Trophoblast cell (in vitro differentiated cells and primary cell): ENCODE measurements around the gene ARL8A.

Experiments used
- DNase-seq, 2 donors: peaks; one replicate each; pipeline ENCODE4 v3.0.0-alpha.2; 2016
- H2AFZ ChIP-seq: 2 replicates; pipeline ENCODE4 v1.6.1; 2013; ENCODE audit warnings: low read length, moderate library complexity, mild to moderate bottlenecking; ENCODE audit not compliant: insufficient read depth, poor library complexity
- H2AK5ac ChIP-seq: 2 replicates; pipeline ENCODE4 v1.6.1; 2013; ENCODE audit warnings: mild to moderate bottlenecking, low read length
- H2BK120ac ChIP-seq: 2 replicates; pipeline ENCODE4 v1.6.1; 2013; ENCODE audit warnings: low read length, mild to moderate bottlenecking, moderate library complexity; ENCODE audit not compliant: insufficient read depth, poor library complexity
- H2BK12ac ChIP-seq: 2 replicates; pipeline ENCODE4 v1.6.1; 2013; ENCODE audit warnings: mild to moderate bottlenecking, low read length, moderate library complexity
- H2BK5ac ChIP-seq: 2 replicates; pipeline ENCODE4 v1.6.1; 2013; ENCODE audit warnings: low read length, low read depth, moderate library complexity, mild to moderate bottlenecking; ENCODE audit not compliant: poor library complexity
- H3K14ac ChIP-seq: 2 replicates; pipeline ENCODE4 v1.6.1; 2013; ENCODE audit warnings: mild to moderate bottlenecking, low read length
- H3K18ac ChIP-seq: 2 replicates; pipeline ENCODE4 v1.6.1; 2013; ENCODE audit warnings: mild to moderate bottlenecking, low read length
- H3K23ac ChIP-seq: 2 replicates; pipeline ENCODE4 v1.6.1; 2013; ENCODE audit warnings: low read length
- H3K27ac ChIP-seq: 2 replicates; pipeline ENCODE4 v1.5.1; 2013; ENCODE audit warnings: low read depth, mild to moderate bottlenecking, inconsistent platforms, low read length, moderate library complexity
- H3K27me3 ChIP-seq: 2 replicates; pipeline ENCODE4 v1.6.1; 2013; ENCODE audit warnings: inconsistent platforms, mild to moderate bottlenecking, low read length, moderate library complexity; ENCODE audit not compliant: insufficient read depth
- H3K36me3 ChIP-seq, 2 experiments: 1 replicate in 1 of 2; 2 replicates in 1 of 2; pipeline ENCODE4 v1.6.1; 2013; ENCODE audit warnings: low read length in 2 of 2, mild to moderate bottlenecking in 2 of 2, moderate library complexity in 1 of 2; ENCODE audit not compliant: insufficient read depth in 2 of 2, control insufficient read depth in 1 of 2
- H3K4ac ChIP-seq: 2 replicates; pipeline ENCODE4 v1.6.1; 2013; ENCODE audit warnings: low read depth, mild to moderate bottlenecking, low read length, moderate library complexity
- H3K4me1 ChIP-seq, 2 experiments: 1 replicate in 1 of 2; 2 replicates in 1 of 2; pipeline ENCODE4 v1.6.1; 2013; ENCODE audit warnings: low read length in 2 of 2, mild to moderate bottlenecking in 2 of 2, moderate library complexity in 1 of 2; ENCODE audit not compliant: insufficient read depth in 2 of 2, control insufficient read depth in 1 of 2
- H3K4me2 ChIP-seq: 2 replicates; pipeline ENCODE4 v1.6.1; 2013; ENCODE audit warnings: inconsistent platforms, mild to moderate bottlenecking, low read length, moderate library complexity
- H3K4me3 ChIP-seq: 2 replicates; pipeline ENCODE4 v1.5.1; 2013; ENCODE audit warnings: mild to moderate bottlenecking, low read depth, low read length, inconsistent platforms
- H3K79me1 ChIP-seq: one replicate; pipeline ENCODE4 v1.6.1; 2013; ENCODE audit warnings: low read length
- H3K79me2 ChIP-seq: 2 replicates; pipeline ENCODE4 v1.6.1; 2013; ENCODE audit warnings: low read length, mild to moderate bottlenecking; ENCODE audit not compliant: control insufficient read depth, insufficient read depth, poor library complexity
- H3K9ac ChIP-seq: 2 replicates; pipeline ENCODE4 v1.6.1; 2013; ENCODE audit warnings: mild to moderate bottlenecking, low read length
- H3K9me3 ChIP-seq: 2 replicates; pipeline ENCODE4 v1.6.1; 2013; ENCODE audit warnings: low read depth, mild to moderate bottlenecking, control low read depth, inconsistent platforms, low read length; ENCODE audit not compliant: insufficient read depth
- H4K12ac ChIP-seq: 2 replicates; pipeline ENCODE4 v1.6.1; 2013; ENCODE audit warnings: low read depth, mild to moderate bottlenecking, low read length, moderate library complexity
- H4K8ac ChIP-seq: 2 replicates; pipeline ENCODE4 v1.6.1; 2013; ENCODE audit warnings: low read depth, mild to moderate bottlenecking, low read length, moderate library complexity
- H4K91ac ChIP-seq: one replicate; pipeline ENCODE4 v1.6.1; 2013; ENCODE audit warnings: low read depth, mild to moderate bottlenecking, low read length, moderate library complexity
- WGBS: extraction: QIAGEN DNeasy Blood & Tissue Kit; methylation state at CpG from one replicate; pipeline ENCODE4 v1.1.7; 2013; ENCODE audit warnings: missing lambda C conversion rate; ENCODE audit not compliant: insufficient read length, insufficient coverage; ENCODE audit errors: extremely low coverage; 5-methylcytosine and 5-hydroxymethylcytosine counted together

The ARL8A gene

DNA sequence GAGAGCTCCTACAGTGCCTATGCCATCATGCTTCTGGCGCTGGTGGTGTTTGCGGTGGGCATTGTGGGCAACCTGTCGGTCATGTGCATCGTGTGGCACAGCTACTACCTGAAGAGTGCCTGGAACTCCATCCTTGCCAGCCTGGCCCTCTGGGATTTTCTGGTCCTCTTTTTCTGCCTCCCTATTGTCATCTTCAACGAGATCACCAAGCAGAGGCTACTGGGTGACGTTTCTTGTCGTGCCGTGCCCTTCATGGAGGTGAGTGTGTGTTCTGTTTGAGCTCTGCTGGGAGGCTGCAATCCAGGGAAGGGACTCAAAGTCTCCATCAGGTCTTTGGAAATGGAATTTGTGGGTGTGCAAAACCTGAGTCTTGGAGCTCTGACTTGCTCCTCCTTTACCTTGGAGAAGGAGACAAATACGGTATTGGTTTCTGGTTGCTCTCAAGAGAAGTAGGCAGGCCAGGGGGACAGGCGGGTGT is 21.2 kb downstream of the ARL8A start:
- no CpG with 5 or more reads among the region's 10 CpGs for WGBS
- Histone ChIP-seq H4K8ac (no peak overlapping the region), H3K27ac (no peak overlapping the region), H3K23ac (no peak overlapping the region), H3K9ac (no peak overlapping the region), H3K79me1 (no peaks in the 10 kb centered on the region), H3K18ac (no peak overlapping the region), H3K9me3 (peaks cover 1% of the 10 kb centered on the region), H2BK120ac (no peak overlapping the region), H3K4me3 (no peak overlapping the region), H2AK5ac (no peak overlapping the region), H4K91ac (no peak overlapping the region), H3K14ac (no peak overlapping the region), H3K4me1 (peaks cover 3 to 6% of the 10 kb centered on the region in 2 experiments), H4K12ac (no peak overlapping the region), H3K27me3 (no peaks in the 10 kb centered on the region), H2BK12ac (no peak overlapping the region), H2BK5ac (no peak overlapping the region), H3K4me2 (no peak overlapping the region), H3K36me3 (no peaks in the 10 kb centered on the region), H3K79me2 (no peaks in the 10 kb centered on the region), H2AFZ (no peak overlapping the region), H3K4ac (no peak overlapping the region)
- DNase-seq = no peak

DNA sequence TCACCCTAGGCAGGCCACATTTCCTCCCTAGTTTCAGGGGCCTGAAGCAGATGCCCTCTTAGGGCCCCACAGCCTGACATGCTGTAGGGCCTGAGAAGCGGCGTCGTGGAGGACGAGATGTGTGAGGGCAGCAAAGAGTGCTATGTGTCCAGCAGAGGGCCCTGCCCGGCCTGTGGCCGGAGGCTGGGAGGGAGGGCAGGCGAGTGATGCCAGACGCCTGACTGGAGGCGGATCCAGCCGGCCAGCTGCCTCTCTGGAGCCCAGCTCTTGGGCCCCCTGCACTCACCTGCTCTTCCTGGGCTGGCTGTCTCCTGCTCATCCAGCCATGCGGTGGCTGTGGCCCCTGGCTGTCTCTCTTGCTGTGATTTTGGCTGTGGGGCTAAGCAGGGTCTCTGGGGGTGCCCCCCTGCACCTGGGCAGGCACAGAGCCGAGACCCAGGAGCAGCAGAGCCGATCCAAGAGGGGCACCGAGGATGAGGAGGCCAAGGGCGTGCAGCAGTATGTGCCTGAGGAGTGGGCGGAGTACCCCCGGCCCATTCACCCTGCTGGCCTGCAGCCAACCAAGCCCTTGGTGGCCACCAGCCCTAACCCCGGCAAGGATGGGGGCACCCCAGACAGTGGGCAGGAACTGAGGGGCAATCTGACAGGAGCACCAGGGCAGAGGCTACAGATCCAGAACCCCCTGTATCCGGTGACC is 21.8 kb downstream of the ARL8A start, which contains the start of gene GPR37L1:
Gene GPR37L1 (plus strand): TSS at position 279 of the 697 bp plus-strand sequence. CDS start 47 bp downstream, at position 326.
- H3K9me3 ChIP-seq = no peaks in the 10 kb centered on the region
- H3K79me2 ChIP-seq = no peaks in the 10 kb centered on the region
- H3K27ac ChIP-seq = no peak within 1 kb of the TSS
- no peaks in the 10 kb centered on the region for H3K79me1 ChIP-seq
- H2BK5ac ChIP-seq = no peak within 1 kb of the TSS
- H2BK12ac ChIP-seq = no peak within 1 kb of the TSS
- no CpG with 5 or more reads among the region's 19 CpGs for WGBS
- no peak within 1 kb of the TSS for H2BK120ac ChIP-seq
- no peak within 1 kb of the TSS for H3K9ac ChIP-seq
- H4K8ac ChIP-seq = no peak within 1 kb of the TSS
- H3K4ac ChIP-seq = no peak within 1 kb of the TSS
- no peaks in the 10 kb centered on the region for H3K36me3 ChIP-seq
- no peak within 1 kb of the TSS for H3K18ac ChIP-seq
- H3K27me3 ChIP-seq = no peaks in the 10 kb centered on the region
- H3K4me1 ChIP-seq = peaks cover 3 to 6% of the 10 kb centered on the region in 2 experiments
- H3K4me2 ChIP-seq = no peak within 1 kb of the TSS
- no peak within 1 kb of the TSS for H3K23ac ChIP-seq
- H2AFZ ChIP-seq = no peak within 1 kb of the TSS
- no peak within 1 kb of the TSS for H3K14ac ChIP-seq
- H4K91ac ChIP-seq = no peak within 1 kb of the TSS
- no peak within 1 kb of the TSS for H2AK5ac ChIP-seq
- peak; percentile 56 to 59 for DNase-seq
- no peak within 1 kb of the TSS for H3K4me3 ChIP-seq
- no peak within 1 kb of the TSS for H4K12ac ChIP-seq

DNA sequence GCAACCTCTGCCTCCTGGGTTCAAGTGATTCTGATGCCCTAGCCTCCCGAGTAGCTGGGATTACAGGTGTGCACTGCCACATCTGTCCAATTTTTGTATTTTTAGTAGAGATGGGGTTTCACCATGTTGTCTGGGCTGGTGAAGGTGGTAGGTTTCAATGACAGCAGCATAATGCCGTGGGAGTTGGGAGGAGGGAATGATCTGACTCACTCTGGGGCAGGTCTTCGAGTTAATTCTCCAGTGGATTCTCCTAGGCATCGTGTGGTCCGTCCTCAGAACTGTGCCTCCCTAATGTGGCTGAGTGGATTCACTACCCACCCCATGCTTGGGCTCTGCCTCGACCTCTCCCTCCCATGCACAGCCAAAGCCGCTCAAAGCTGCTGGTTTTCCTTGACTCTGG is 23.5 kb downstream of the ARL8A start:
- Histone ChIP-seq H3K79me2 (no peaks in the 10 kb centered on the region), H2BK5ac (no peak overlapping the region), H3K9ac (no peak overlapping the region), H2AK5ac (no peak overlapping the region), H4K8ac (no peak overlapping the region), H3K36me3 (no peaks in the 10 kb centered on the region), H4K91ac (no peak overlapping the region), H3K4me3 (no peak overlapping the region), H3K4me1 (peaks cover 3 to 6% of the 10 kb centered on the region in 2 experiments), H2BK12ac (no peak overlapping the region), H3K18ac (no peak overlapping the region), H3K4ac (no peak overlapping the region), H3K14ac (no peak overlapping the region), H3K23ac (no peak overlapping the region), H3K9me3 (no peaks in the 10 kb centered on the region), H2BK120ac (no peak overlapping the region), H3K27me3 (no peaks in the 10 kb centered on the region), H3K79me1 (no peaks in the 10 kb centered on the region), H2AFZ (no peak overlapping the region), H4K12ac (no peak overlapping the region), H3K4me2 (no peak overlapping the region), H3K27ac (no peak overlapping the region)
- no peak for DNase-seq
- no CpG with 5 or more reads among the region's 7 CpGs for WGBS

DNA sequence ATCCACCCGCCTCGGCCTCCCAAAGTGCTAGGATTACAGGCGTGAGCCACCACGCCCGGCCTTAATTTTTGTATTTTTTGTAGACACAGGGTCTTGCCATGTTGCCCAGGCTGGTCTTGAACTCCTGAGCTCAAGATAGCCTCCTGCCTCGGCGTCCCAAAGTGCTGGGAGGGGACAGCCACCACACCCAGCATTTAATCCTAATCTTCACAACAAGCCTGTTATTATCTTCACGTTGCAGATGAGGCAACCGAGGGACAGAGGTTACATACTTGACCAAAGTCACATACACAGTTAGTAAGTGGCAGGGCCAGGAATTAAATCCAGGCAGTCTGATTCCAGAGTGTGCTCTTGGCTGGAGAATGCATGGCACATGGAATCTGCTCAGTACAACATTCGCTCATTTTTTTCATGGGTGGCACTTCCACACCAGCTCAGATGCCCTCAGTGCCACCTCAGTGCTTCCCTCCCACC is 26.6 kb downstream of the ARL8A start:
- no CpG with 5 or more reads among the region's 10 CpGs for WGBS
- peaks cover 6 to 9% of the 10 kb centered on the region in 2 experiments for H3K4me1 ChIP-seq
- no peak overlapping the region for H3K4me2 ChIP-seq
- no peak overlapping the region for H2BK120ac ChIP-seq
- H3K27ac ChIP-seq = no peak overlapping the region
- no peak overlapping the region for H3K4ac ChIP-seq
- H2BK12ac ChIP-seq = no peak overlapping the region
- H3K18ac ChIP-seq = no peak overlapping the region
- H2BK5ac ChIP-seq = no peak overlapping the region
- H3K79me1 ChIP-seq = peaks cover under 1% of the 10 kb centered on the region
- no peak overlapping the region for H4K8ac ChIP-seq
- H3K14ac ChIP-seq = no peak overlapping the region
- DNase-seq = peak; percentile 57 to 80
- peak overlapping the region; percentile 31 for H2AK5ac ChIP-seq
- no peaks in the 10 kb centered on the region for H3K9me3 ChIP-seq
- H4K12ac ChIP-seq = no peak overlapping the region
- no peaks in the 10 kb centered on the region for H3K27me3 ChIP-seq
- H3K23ac ChIP-seq = no peak overlapping the region
- H2AFZ ChIP-seq = no peak overlapping the region
- H3K36me3 ChIP-seq = no peaks in the 10 kb centered on the region
- no peak overlapping the region for H3K4me3 ChIP-seq
- H4K91ac ChIP-seq = peak overlapping the region; percentile 47
- no peak overlapping the region for H3K9ac ChIP-seq
- no peaks in the 10 kb centered on the region for H3K79me2 ChIP-seq
